DMS114 treated with DMSO at 0.1 percent for 48 hours (cell line): Measurements from ENCODE around the gene SLC6A19.

ENCODE experiments used
- DNase-seq: peaks from one replicate; lab custom pipeline; 2025; ENCODE audit not compliant: unreplicated experiment; lab: John Stamatoyannopoulos, UW

SLC6A19 gene

DNA sequence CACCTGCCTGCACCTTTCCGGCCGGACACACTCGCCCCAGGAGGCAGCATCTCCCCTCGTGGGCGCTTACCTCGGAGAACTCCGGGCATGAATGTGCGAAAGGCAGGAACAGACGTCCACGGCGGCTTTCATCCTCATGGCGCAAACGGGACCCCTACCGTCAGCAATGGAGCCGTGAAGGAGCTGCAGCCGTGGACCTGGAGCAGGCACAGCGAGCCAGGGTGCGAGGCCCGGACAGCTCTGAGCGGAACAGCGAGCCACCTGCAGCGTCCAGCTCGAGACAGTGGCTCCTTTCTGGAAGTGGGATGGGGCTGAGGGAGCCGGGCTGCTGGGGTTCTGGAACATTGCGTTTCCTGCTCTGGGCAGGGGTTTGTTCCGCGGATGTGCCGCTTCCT is 7.8 kb upstream of the SLC6A19 start:
- no peak for DNase-seq

DNA sequence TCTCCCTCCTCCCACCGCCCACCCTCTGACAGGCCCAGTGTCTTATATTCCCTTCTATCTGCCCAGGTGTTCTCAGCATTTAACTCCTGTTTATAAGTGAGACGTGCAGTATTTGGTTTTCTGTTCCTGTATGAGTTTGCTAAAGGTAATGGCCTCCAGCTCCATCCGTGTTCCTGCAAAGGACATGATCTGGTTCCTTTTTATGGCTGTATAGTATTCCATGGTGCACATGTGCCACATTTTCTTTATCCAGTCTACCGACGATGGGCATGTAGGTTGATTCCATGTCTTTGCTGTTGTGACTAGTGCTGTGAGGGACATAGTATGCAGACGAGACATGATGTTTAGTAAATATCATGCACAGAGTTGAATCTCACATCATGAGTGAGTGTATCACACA is 7.0 kb upstream of the SLC6A19 start:
- DNase-seq: no peak

DNA sequence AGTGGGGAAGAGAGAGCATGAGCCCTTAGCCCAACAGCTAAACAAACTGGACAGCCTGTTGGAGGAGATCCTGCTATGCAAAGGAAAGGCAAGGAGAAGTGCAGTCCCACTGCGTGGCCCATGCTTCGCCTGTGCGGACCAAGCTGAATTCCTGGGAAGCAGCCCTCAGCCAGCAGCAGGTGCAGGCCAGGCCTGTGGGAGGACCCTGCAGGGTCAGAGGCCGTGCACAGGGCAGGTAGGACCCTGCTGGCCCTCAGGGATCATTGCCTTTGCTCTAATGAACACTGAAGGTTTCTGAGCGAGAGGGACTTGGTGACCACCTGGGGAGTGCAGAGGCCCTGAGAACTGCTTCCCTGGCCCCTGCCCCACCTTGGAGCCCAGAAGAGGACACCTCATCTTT is 6.0 kb upstream of the SLC6A19 start:
- no peak for DNase-seq

DNA sequence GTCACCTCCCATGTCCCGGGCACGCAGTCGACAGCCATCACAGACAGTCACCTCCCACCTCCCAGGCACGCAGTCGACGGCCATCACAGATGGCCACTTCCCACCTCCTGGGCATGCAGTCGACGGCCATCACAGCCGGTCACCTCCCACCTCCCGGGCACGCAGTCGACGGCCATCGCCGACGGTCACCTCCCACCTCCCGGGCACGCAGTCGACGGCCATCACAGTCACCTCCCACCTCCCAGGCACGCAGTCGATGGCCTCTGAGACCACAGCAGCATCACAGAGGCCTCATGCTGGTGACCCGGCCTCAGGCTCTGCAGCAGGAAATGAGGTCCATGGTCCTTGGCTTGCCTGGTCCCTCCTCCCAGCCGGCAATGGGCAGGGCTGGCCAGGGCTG is 5.5 kb upstream of the SLC6A19 start:
- no peak for DNase-seq

DNA sequence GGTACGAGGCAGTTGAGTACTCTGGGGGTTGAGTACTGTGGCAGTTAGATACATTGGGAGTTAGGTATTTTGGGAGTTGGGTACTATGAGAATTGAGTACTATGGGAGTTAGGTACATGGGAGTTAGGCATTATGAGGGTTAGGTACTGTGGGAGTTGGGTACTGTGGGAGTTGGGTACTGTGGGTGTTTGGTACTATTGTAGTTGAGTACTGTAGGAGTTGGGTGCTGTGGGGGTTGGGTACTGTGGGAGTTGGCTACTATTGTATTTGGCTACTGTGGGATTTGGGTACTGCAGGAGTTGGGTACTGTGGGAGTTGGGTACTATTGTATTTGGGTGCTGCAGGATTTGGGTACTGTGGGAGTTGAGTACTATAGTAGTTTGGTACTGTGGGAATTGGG is 4.8 kb upstream of the SLC6A19 start:
- no peak for DNase-seq

DNA sequence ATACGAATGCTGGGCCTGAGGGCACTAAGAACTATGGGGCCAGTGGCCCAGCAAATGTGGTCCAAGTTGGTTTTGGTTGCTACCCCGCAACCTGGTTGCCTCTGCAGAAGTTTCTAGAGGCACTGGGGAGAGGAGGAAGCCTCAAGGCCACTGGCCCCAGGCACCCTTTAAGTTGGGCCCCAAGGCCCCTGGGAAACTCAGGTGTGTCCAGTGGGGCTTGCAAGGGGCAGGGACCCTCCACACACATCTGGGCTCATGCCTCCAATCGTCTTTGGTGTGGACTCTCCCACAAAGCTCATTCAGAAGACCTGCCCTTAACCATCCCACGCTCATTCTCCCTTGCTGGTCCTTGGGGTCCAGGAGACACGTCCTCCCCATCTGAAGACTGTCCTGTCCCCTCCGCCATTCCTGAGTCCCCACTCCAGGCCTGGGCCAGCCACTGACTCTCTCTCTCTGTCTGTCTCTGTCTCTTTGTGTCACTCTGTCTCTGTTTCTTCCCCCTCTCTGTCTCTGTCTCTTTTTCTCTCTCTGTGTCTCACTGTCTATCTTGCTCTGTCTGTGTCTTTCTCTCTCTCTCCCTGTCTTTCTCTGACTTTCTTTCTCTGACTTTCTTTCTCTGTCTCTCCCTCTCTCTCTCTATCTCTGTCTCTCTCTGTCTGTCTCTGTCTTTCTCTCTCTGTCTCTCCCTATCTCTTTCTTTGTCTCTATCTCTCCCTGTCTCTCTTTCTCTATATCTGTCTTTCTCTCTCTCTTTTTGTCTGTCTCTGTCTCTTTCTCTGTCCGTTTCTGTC is 3.3 kb upstream of the SLC6A19 start:
- no peak for DNase-seq

DNA sequence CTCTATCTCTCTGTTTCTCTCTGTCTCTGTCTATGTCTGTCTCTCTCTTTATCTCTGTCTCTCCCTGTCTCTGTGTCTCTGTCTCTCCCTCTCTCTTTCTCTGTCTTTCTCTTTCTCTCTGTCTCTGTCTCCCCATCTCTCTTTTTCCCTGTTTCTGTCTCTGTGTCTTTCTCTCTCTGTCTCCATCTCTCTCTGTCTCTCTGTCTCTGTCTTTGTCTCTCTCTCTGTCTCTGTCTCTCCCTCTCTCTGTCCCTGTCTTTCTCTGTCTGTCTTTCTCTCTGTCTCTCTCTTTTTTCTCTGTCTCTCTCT is 2.1 kb upstream of the SLC6A19 start:
- no peak for DNase-seq

DNA sequence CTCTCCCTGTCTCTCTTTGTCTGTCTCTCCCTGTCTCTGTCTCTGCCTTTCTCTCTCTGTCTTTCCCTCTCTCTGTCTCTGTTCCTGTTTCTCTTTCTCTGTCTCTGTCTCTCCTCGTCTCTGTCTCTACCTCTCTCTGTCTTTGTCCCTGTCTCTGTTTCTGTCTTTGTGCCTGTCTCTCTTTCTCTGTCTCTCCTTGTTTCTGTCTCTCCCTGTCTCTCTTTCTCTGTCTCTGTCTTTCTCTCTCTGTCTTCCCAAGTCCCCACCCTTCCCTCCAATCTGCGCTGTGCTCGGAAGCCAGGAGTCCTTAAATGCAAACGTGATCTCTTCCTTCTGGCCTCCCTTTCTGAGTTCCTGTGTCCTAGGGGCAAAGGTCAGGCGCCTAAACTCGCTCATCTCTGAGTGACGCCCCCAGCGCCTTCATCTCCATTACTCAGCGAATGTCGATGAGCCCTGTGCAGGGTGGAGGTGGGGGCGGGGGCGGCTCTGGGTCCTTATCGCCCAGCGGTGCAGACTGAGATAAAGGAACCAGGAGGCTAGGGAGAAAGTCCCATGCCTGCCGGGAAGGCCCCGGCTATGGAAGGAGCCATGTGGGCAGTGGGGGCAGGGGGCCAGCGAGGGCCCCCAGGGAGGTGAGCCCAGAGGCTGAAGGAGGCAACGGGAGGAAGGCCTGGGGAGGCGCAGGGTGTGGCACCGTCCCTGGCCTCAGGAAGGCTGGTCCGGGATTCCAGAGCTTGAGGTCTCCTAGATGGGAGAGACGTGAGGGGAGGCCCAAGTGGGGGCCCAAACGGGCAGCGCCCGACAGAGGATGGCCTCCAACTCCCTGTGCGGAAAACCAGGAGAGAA is 1.5 kb upstream of the SLC6A19 start:
- no peak for DNase-seq

DNA sequence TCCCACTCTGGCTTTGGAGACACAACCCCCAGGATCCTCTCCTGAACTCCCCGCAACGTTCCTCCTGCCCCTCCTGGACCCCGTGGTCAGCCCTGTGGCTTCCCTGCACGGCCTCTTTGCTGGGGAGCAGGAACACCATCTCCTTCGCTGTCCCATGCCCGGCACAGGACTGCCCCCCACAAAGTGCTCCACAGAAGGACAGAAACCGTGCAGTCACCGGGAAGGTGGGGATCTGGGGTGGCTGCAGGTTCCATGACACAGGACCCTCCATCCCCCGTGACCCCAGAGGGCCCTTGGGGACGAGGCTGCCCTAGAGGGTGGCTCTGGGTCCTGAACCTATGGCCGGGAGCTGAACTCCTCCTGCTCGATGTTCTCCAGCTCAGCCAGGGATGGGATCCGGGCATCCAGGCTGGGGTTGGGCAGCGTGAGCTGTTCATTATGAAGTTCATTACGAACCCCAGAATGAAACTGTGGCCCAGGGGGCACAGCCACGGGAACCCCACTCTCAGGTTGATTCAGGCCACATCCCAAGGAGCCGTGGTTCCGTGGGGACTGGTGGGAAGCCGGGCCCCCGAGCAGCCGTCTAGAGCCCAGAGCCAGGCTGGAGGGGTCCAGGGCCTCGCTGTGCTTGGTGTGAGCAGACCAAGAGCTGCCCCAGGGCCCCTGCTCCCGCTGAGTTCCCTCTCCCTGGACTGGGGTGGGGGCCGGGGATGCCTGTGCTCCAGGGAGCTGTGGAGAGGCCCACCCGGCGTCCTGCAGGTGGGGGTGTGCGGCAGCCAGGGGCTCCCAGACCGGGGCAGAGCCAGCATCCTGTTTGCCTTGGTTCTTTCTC is 684 bp upstream of the SLC6A19 start:
- no peak for DNase-seq

DNA sequence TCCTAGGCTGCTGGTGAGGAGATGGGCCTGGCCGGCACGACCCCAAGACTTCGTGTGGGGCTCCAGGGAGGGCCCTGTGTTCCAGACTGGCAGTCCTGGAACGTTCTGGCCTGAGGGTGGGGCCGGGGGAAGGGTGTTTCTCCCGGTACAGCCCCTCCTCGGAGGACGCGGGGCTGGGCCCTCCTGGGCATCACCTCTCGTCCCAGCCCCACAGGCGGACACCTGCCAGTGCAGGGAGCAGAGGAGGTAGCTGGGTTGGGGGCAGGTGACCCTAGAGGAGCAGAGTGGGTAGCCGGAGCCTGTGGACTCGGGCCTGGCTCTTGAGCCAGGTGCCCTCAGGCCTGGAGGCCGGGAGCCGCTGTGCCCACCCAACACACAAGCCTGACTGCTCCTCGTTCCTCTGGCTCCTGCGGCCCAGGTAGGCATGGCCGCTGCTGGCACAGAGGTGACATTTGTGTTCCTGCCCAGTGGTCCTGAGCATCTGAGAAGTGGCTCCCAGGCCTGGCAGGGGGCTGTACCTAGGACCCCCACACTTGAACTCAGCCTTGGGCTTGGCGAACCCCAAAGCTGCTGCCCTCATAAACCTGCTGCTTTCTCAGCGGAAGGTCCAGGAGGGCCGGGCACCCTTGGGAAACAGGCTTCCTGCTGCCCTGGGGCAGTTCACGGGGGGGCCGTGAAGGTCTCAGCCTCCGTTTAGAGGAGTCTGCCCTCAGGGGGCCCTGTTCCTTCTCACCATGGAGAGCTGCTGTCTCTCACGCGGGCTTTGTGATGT is 817 bp downstream of the SLC6A19 start:
- no peak for DNase-seq

DNA sequence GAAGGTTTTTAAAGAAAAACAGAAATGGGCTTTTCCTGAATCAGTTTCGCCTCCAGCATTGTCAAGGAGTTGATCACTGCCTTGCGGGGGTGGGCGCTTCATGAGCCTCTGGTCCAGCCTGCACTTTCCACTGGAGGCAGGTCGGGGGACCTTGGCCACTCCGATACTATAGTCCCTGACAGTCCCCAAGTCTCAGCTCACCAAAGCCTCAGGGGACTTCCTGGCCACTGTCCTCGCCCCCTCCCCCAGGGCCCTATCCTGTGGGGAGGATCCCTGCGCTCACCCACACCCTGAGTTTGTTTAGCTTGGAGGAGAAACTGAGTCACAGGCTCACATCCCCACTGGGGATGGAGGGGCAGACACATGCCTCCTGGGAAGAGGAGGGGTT is 1.4 kb downstream of the SLC6A19 start:
- DNase-seq: no peak

DNA sequence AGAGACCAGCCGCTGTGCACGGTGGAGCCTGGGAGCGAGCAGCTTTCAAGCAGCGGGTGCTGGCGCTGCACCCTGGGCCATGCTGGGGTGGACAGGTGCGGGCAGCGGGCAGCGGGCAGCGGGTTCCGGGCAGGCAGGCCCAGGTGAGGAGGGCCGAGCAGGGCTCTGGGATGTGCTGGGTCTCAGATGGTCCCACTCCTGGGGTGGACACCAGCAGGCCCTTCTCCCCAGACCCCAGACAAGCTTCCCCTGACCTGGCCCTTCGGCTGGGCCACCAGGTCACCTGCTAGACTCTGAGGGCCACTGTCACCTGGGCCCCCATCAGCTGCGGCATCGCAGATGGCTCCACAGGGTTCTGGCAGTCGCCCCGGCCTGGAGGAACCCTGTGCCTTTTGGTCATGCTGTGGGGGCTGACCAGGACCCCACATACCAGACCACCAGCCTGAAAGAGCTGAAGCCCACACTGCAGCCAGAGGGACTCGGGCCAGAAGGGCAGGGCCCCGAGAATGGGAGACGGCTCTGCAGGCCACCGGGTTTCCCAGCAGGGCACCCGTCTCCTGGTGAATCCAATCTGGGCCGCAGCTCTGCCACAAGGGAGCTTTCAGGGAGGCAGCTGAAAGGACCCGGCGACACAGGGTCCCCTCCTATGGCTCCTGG is 2.0 kb downstream of the SLC6A19 start:
- DNase-seq: no peak

DNA sequence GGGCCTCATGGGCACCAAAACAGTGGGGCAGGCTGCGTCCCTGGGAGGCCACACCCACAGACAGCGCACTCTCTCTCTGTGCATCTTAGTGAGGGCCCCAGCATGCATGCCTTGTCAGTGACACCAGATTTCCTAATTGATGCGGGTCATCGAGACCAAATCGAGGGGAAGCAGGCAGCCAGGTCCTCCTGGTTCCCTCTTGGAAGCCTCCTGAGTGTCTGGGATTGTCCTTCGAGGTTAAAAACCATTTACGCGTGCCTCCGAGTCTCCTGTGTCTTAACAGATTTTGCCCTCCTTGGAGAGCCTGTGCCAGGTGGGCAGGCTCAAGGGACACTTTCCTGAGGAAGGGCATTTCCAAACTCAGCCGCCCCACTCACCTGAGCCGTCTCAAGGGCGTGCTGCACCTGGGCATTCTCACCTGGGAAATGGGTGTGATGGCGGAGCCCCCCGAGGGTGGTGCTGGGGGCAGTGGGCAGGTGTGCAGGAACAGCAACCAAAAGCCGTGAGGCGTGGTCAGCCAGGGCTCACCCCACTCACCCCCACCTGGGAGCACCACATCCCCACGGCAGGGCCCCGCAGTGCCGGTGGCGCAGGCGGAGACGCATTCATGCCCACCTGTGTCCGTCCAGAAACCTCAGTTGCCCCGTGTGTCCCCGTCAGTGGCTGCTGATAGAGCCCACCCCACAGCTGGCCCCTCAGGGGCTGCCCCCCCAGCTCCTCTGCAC is 2.7 kb downstream of the SLC6A19 start:
- DNase-seq: no peak

DNA sequence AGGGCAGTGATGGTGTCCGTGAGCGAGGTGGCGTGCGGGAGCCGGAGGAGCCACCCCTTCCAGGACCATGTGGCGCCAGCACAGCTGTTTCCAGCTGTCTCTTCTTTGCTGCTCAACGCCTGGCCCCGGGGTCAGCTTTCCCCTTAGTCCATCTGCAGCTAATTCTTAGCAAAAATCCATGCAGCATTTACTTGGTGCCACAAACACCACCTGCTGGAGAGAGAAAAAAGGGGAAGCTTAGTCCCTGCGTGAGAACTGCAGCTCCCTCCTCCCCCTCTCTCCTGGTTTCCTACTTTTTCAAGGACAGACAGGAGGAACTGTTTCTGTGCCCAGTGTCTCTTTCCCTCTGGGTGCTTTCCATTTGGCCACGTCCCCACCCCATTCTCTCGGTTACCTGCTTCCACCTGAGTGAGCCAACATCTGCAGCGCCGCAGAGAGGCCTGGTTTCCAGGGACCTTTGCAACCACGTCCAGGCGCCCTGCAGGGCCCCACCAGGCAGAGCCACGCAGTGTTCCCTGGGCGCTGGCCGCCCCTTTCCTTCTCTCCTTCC is 3.4 kb downstream of the SLC6A19 start:
- peak; percentile 23 for DNase-seq

DNA sequence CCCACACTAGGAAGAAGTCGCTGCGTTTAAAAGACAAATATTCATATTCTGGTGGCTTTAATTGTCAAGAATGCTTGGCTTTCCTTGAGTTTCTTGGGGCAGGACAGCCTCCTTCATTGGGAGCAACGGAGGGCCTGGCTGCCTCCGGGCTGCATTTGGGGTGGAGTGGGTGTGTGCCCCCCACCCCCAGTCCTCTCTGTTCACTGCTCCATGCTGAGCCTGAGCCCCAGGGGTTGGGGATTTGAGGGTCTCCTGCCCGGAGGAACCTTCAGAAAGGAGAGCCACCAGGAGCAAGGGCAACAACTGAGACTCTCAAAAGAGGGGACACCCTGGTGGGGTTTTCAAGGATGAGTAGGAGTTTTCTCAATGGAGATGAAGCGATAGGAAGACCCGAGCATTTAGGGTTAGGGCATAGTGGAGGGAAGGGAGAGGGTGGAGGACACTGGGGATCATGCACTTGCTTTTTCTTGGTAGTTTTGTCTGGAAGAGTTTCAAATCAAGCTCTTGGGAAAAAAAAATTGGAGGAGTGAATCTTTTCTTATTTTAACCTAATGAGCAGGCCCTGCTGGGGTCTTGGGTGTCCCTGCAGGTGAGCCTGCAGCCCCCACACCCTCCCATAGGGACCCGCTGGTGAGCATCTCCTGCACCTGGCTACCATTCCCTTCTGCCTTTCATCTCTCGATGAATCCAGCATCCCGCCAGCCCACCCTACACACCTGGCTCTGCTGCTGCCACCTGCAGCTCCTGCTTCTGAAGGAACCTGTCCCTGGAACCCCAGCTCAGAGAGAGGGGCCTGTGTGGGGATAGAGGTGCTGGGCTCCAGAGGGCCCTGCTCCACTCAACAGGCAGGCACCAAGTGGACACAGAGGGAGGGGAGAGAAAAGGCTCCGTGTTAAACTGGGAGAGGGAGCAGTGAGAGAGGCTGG is 4.1 kb downstream of the SLC6A19 start:
- DNase-seq: no peak

DNA sequence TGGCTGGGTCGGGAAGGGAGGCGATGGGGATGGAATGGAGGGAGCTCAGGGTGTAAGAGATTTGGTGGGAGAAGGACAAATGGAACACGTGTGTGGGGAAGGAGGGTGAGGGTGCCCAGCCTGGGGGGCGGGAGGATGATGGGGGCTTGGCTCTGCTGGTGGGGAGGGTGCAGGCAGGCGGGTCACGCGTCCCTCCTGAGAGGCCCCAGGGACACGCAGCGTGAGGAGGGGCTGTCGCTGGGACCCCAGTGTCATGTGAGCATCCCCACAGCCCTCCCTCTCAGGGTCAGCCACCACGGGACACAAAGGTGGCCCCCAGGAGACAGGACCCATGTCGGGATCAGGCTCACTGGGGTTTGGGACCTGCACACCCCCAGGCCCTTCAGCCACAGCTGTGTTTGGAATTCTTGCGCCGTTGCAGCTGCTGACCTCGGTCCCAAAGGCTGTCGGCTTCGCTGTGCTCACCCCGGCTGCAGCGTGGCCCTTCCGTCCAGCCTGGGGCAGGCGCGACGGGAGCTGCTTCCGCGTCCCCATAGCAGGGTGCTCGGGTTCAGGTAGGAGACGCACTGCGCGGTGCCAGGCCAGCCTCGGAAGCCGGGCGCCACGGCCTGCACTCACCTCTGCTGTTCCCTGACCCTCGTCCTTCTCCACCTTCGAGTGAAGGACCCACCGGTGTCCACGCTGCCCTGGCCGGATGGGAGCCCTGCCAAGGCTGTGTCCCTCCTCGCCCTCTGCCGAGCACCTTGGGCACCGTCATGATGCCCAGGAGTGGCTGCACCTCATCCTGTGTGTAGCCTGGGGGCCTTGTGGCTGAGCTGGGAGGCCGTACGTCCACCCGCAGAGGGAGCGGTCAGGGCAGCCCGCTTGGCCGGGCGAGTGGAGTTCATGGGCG is 5.4 kb downstream of the SLC6A19 start:
- no peak for DNase-seq

DNA sequence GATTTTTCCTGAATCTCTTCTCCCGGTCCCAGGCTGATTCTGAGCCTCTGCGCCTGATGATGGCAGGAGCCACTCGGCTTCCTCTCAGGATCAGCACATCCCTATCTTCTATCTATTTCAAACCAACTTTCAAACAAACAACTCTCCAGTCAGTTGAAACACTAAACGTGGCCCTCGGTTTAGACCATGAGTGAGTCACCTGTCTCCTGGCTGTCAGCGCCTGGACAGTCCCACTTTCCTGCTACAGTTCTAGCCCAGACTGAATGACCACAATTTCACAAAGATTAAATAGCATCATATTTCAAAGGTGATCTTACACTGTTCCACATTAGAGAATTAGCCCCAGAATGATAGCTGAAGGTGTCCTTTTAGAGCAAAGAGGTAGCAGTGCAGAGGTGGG is 6.2 kb downstream of the SLC6A19 start:
- no peak for DNase-seq
